HEK293 (cell line): Measurements from ENCODE around the gene POLR3E.

Experiments used
- CTCF ChIA-PET: fragments of 350-600 bp; formaldehyde crosslinking; extraction: SDS; loops from one replicate; lab custom pipeline; 2021; ENCODE audit warnings: antibody characterized with exemption; lab: Yijun Ruan, JAX
- POLR2A ChIA-PET: fragments of 300-600 bp; formaldehyde crosslinking; extraction: SDS; loops from one replicate; lab custom pipeline; 2020; ENCODE audit warnings: antibody characterized with exemption, inconsistent platforms; lab: Yijun Ruan, JAX
- H3K27ac ChIP-seq: fragments of 200-500 bp; sonication (Bioruptor generic); 2 replicates; pipeline ENCODE4 v1.5.1; 2014; ENCODE audit warnings: low read depth, low read length, control low read depth, inconsistent platforms; ENCODE audit errors: extremely low read depth
- H3K36me3 ChIP-seq, 2 experiments: fragments of 200-500 bp in 1 of 2; sonication (Bioruptor generic) in 1 of 2; 1 replicate in 1 of 2; 2 replicates in 1 of 2; pipeline ENCODE4 v1.5.1; 2014 to 2017; ENCODE audit warnings: inconsistent platforms in 2 of 2, low read length in 2 of 2; ENCODE audit not compliant: control insufficient read depth in 2 of 2, insufficient read depth in 1 of 2
- H3K4me1 ChIP-seq: fragments of 200-500 bp; sonication (Bioruptor generic); 2 replicates; pipeline ENCODE4 v1.5.1; 2014; ENCODE audit warnings: mild to moderate bottlenecking, low read length, inconsistent platforms; ENCODE audit not compliant: control insufficient read depth, insufficient read depth
- H3K4me3 ChIP-seq: 2 replicates; pipeline ENCODE4 v1.5.1; 2011; ENCODE audit warnings: low read depth, mild to moderate bottlenecking, control low read depth, low read length, moderate library complexity
- H3K9me3 ChIP-seq: fragments of 200-500 bp; sonication (Bioruptor generic); 2 replicates; pipeline ENCODE4 v1.5.1; 2014; ENCODE audit warnings: low read depth, low read length, inconsistent platforms; ENCODE audit not compliant: control insufficient read depth, insufficient read depth
- BCL11A ChIP-seq: fragments of 450-650 bp; formaldehyde crosslinking; IDR thresholded peaks from 2 replicates; pipeline ENCODE4 v1.5.1; 2016; ENCODE audit warnings: low read depth, missing biosample characterization, missing genetic modification characterization
- HOXA7 ChIP-seq: sonication (generic); formaldehyde crosslinking; IDR thresholded peaks from 2 replicates; pipeline ENCODE4 v1.8.1; 2022; ENCODE audit warnings: missing genetic modification reagents, borderline replicate concordance
- SCRT1 ChIP-seq: fragments of 450-650 bp; formaldehyde crosslinking; IDR thresholded peaks from 2 replicates; pipeline ENCODE4 v1.5.1; 2016; ENCODE audit warnings: missing biosample characterization, missing genetic modification characterization, borderline replicate concordance
- ZNF132 ChIP-seq: fragments of 450-650 bp; formaldehyde crosslinking; IDR thresholded peaks from 2 replicates; pipeline ENCODE4 v1.5.1; 2017; ENCODE audit warnings: missing biosample characterization, missing genetic modification characterization, borderline replicate concordance
- ZNF155 ChIP-seq: fragments of 450-650 bp; formaldehyde crosslinking; IDR thresholded peaks from 2 replicates; pipeline ENCODE4 v1.5.1; 2016; ENCODE audit warnings: missing biosample characterization, missing genetic modification characterization
- ZNF16 ChIP-seq: fragments of 450-650 bp; formaldehyde crosslinking; IDR thresholded peaks from 2 replicates; pipeline ENCODE4 v1.5.1; 2016; ENCODE audit warnings: low read depth, missing biosample characterization, missing genetic modification characterization
- ZNF18 ChIP-seq: fragments of 450-650 bp; formaldehyde crosslinking; IDR thresholded peaks from 2 replicates; pipeline ENCODE4 v1.5.1; 2016; ENCODE audit warnings: missing biosample characterization, missing genetic modification characterization
- ZNF202 ChIP-seq: fragments of 450-650 bp; formaldehyde crosslinking; IDR thresholded peaks from 2 replicates; pipeline ENCODE4 v1.5.1; 2016; ENCODE audit warnings: missing biosample characterization, missing genetic modification characterization, borderline replicate concordance
- ZNF248 ChIP-seq: fragments of 450-650 bp; formaldehyde crosslinking; IDR thresholded peaks from 2 replicates; pipeline ENCODE4 v1.5.1; 2017; ENCODE audit warnings: missing biosample characterization, missing genetic modification characterization
- ZNF274 ChIP-seq, 2 experiments: fragments of 200-500 bp in 1 of 2; fragments of 450-650 bp in 1 of 2; sonication (Bioruptor generic) in 1 of 2; formaldehyde crosslinking in 1 of 2; IDR thresholded peaks; 2 replicates each; pipeline versions ENCODE4 v1.5.1 to v1.6.1; 2014 to 2016; ENCODE audit warnings: borderline replicate concordance in 1 of 2, inconsistent platforms in 1 of 2, low read length in 1 of 2, missing biosample characterization in 1 of 2, missing genetic modification characterization in 1 of 2
- ZNF610 ChIP-seq: fragments of 450-650 bp; formaldehyde crosslinking; IDR thresholded peaks from 2 replicates; pipeline ENCODE4 v1.5.1; 2016; ENCODE audit warnings: missing biosample characterization, missing genetic modification characterization, borderline replicate concordance
- ZNF621 ChIP-seq: fragments of 450-650 bp; formaldehyde crosslinking; IDR thresholded peaks from 2 replicates; pipeline ENCODE4 v1.5.1; 2017; ENCODE audit warnings: missing biosample characterization, missing genetic modification characterization
- ZNF624 ChIP-seq: fragments of 450-650 bp; formaldehyde crosslinking; IDR thresholded peaks from 2 replicates; pipeline ENCODE4 v1.5.1; 2017; ENCODE audit warnings: missing biosample characterization, missing genetic modification characterization
- ZNF704 ChIP-seq: fragments of 450-650 bp; formaldehyde crosslinking; IDR thresholded peaks from 2 replicates; pipeline ENCODE4 v1.5.1; 2016; ENCODE audit warnings: missing biosample characterization, missing genetic modification characterization
- ZNF791 ChIP-seq: fragments of 450-650 bp; formaldehyde crosslinking; IDR thresholded peaks from 2 replicates; pipeline ENCODE4 v1.5.1; 2016; ENCODE audit warnings: missing biosample characterization, missing genetic modification characterization

Gene POLR3E

GRCh38 chr16:22340945-22341344, 43.7 kb downstream of the POLR3E start:
- POLR2A ChIA-PET = no interaction called here
- TF ChIP-seq SCRT1 (tag by site-specific recombination) = no peak
- no peak for TF ChIP-seq ZNF610 (tag by site-specific recombination)
- no peak for TF ChIP-seq ZNF248 (tag by site-specific recombination)
- no peak for TF ChIP-seq BCL11A (tag by site-specific recombination)
- TF ChIP-seq ZNF132 (tag by site-specific recombination) = no peak
- TF ChIP-seq ZNF16 (tag by site-specific recombination) = no peak
- TF ChIP-seq HOXA7 (CRISPR knock-in tag) = no peak
- TF ChIP-seq ZNF202 (tag by site-specific recombination) = no peak
- no peak for TF ChIP-seq ZNF791
- TF ChIP-seq ZNF621 (tag by site-specific recombination) = no peak
- TF ChIP-seq ZNF274 (IDR thresholded peaks at IDR 0.05; ENCODE audit: low read length) = no peak
- TF ChIP-seq ZNF274 (tag by site-specific recombination; IDR thresholded peaks at IDR 0.05; ENCODE audit: borderline replicate concordance) = no peak
- TF ChIP-seq, all 188 proteins: peak for 0
- CTCF ChIA-PET = no interaction called here
- no peaks in the 10 kb centered on the region for H3K9me3 ChIP-seq
- H3K36me3 ChIP-seq = peaks cover 4 to 8% of the 10 kb centered on the region in 2 experiments; a peak in 2 of 3 replicates
- H3K4me3 ChIP-seq = no peak overlapping the region
- no peak overlapping the region for H3K27ac ChIP-seq
- H3K4me1 ChIP-seq = no peaks in the 10 kb centered on the region

GRCh38 chr16:22342082-22342481, 44.9 kb downstream of the POLR3E start:
- POLR2A ChIA-PET = no interaction called here
- TF ChIP-seq ZNF202 (tag by site-specific recombination) (no peak), ZNF18 (no peak)
- Histone ChIP-seq H3K9me3 (no peaks in the 10 kb centered on the region), H3K4me3 (no peak overlapping the region), H3K27ac (no peak overlapping the region), H3K4me1 (no peaks in the 10 kb centered on the region), H3K36me3 (peaks cover 4 to 15% of the 10 kb centered on the region in 2 experiments; a peak in 2 of 3 replicates)
- CTCF ChIA-PET = no interaction called here

GRCh38 chr16:22346483-22346882, 49.3 kb downstream of the POLR3E start:
- Histone ChIP-seq H3K27ac (no peak overlapping the region), H3K4me1 (no peaks in the 10 kb centered on the region), H3K4me3 (no peak overlapping the region), H3K9me3 (no peaks in the 10 kb centered on the region), H3K36me3 (peaks cover 11 to 51% of the 10 kb centered on the region in 2 experiments)
- CTCF ChIA-PET = interaction anchor here (0.5 kb wide), 1 partner anchor 1145 kb away, joined by 3 read pairs; no protein-coding TSS in a partner anchor
- TF ChIP-seq ZNF704 (tag by site-specific recombination) (no peak), ZNF155 (tag by site-specific recombination) (no peak), ZNF624 (tag by site-specific recombination) (no peak)
- TF ChIP-seq, all 188 proteins: peak for 0
- POLR2A ChIA-PET = interaction anchor here (0.5 kb wide), 1 partner anchor 14 kb away, joined by 3 read pairs; no protein-coding TSS in a partner anchor
